Middle frontal gyrus (tissue), 1 donor: ENCODE measurements around the gene SBNO1.
A peak's percentile ranks its signal among the peaks of the same experiment; 100 is the strongest.
"Not testable (repeated sequence)": the region's sequence is repeated elsewhere in the genome, so short reads cannot be mapped to it uniquely, and the experiment has no call there.

Experiments
- DNase-seq: peaks from one replicate; pipeline ENCODE4 v3.0.0-alpha.2; 2015; ENCODE audit warnings: low spot score; ENCODE audit errors: extremely low spot score

SBNO1 gene

DNA sequence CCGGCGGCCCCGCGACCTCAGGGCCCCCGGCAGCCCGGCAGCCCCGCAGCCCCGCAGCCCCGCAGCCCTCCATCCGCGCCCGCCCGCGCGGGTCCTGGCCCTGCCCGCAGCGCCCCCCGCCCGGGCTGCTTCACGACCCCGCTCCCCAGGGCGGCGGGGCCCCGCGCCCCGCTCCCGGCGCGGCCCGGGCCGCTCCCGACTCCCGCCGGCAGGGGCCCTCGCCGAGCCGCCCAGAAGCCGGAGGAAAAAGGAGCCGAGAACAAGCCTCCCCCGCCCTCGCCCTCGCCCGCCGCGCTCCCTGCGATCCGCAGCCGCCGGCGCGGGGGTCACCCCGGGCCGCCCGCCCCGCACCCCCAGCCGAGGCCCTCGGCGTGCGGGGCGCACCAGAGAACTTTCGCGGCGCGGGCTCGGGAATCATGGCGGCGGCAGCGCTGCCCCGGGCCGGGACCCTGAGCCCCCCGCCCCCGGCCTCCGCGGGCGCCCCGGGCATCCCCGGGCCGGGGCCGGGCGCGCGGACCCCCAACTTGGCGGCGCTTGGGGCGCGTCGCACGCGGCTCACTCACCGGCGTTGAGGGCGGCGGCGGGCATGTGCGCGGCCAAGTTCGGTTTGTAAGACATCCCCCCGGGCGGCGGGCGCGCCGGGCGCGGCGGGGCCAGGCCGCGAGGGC is 93.5 kb downstream of the SBNO1 start:
- peak; percentile 36 for DNase-seq

DNA sequence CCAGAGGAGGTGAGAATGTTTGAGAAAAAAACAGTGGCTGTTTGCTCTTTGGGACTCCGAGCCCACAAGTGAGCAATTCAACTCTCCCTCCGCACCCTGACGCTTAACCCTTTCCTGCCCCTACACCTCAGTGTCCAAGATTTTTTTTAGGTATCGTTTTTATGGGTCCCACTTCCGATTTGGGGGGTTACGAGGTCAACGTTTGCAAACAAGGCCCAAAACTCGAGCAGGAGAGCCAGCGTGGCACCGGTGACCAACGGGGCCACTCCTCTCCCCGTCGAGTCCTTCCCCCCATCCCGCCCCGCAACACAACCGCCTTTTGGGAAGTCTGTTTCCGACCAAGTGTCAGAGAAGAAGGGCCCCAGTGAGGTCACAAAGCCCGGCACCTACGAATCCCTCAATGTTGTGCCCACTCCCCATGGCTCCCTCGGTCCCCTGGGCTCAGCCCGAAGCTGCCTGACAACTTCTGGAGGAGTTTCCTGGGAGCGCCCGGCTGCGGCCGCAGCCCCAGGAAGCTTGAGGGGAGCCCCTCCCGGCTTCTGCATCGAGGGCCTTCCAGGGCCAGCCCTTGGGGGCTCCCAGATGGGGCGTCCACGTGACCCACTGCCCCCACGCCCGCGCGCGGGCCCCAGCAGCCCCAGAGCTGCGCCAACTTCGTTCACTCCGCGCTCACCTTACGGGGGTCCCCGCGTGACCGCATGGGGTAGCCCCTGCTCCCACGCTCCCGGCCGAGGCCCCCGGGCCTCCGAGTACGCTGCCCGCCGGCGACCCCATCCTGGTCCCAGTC is 94.2 kb downstream of the SBNO1 start:
- no peak for DNase-seq

DNA sequence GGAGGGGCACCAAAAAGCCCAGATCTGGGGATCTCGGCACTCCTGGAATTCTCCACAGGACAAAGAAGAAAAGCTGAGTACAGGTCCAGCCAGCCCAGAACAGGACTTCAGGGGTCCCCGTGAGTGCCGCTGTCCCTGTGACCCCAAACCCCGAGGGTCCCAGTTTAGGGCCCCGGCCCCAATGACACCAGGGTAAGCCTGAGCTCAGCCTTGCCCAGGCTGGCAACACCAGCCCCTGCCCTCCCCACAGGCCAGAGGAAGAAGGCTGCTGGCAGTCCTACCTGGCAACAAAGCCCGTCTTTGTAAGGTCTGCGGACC is 94.8 kb downstream of the SBNO1 start:
- no peak for DNase-seq

DNA sequence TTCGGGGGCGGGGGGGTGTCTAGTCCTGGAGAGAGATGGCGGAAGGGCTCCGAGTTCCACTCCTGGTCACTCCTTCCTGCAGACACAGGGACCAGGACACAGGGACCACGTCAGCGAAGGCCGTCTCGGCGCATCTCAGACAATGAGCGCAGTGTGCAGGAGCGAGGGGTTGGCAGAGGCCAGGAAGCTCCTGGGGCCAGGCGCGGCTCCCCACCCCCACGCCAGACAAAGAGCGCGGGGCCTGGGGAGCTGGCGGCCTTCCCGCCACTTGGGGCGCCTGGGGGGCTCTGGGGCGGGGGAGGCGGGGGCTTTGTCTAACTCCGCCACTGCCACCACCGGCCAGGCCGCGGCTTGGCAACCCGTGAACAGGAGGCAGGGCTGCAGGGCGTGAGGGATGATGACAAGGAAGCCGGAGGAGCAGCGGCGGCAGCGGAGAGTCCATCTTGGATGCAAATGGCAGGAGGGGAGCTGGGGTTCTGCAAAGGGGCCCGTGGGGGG is 95.2 kb downstream of the SBNO1 start:
- DNase-seq = peak; percentile 70

DNA sequence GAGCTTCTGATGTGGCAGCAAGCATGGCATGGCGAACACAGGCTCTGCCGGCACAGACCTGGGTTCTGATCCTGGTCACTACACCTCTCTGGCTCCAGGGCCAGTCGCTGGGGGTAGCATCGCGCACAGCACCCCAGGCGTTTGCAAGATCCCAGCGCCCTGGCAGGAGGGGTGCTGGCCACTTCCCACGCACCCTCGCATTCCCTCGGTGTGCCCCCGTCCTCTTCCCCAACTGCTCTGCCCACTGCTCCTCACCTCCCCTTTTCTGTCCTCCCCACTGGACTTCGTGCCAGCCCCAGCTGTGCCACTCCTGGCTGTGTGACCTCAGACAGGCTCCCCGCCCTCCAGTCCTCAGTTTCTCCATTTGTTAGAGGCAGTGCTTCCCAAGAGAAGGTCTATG is 95.8 kb downstream of the SBNO1 start:
- no peak for DNase-seq

DNA sequence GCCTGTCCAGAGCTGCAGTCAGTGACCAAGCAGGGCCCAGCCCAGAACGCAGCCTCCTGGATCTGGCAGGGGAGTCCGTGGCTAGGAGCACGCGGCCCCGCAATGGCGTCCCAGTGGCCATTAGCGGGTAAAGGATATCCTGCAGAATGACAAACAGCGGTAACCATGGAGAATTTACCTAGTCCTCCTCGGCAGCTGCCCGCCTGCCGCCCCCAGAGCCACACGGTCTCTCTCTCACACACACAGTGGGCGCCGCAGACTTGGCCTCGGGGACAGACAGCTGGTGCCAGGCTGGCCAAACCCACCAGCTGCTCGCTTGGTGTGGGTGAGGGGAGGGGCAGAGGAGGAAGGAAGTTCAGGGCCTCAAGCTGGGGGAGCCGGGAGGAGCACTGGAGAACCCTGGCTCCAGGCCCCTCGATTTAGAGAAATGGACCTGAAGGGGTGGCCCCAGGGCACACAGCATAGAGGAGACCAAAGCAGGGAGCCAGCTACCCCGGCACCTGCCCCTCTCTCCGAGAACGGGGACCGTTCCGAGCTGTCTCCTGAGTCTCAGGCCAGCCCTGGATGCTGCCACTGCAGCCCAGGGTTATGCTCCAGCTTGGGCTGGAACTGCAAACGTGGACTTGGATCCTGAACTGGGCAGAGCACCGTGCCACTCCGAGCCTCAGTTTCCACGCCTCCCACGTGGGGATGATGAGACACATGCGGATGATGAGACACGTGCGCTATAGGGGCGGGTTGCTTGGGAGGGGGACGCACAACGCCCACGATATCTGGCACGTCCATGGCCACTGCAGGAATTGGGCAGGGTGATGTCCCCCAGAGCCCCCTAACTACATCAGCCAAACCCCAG is 96.4 kb downstream of the SBNO1 start:
- peak; percentile 56 for DNase-seq

DNA sequence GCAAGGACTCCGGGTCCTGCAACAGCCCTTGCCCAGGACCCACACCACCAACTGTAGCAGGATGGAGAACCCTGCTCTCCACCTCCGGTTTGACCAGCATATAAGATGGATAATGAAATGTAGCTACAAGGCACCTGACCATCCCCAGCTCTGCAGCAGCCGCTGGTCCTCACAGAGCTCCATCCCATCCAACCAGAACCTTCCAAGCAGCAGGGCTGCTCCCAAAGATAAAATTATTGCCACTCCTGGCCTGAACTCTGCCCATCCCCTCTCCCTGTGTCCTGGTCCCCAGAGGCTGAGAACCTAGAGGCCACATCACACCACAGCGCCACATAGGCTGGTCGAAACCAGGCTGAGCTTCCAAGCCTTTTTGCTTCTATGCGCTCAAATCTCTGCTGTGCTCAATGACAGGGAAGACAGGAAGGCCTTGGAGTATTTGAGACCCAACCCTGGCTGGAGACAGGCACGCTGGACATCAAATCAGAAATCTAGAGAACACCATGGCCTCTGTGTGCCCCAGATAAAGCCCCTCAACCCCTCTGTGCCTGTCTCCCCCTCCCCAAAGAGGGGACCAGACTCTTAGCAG is 97.2 kb downstream of the SBNO1 start:
- DNase-seq = no peak

DNA sequence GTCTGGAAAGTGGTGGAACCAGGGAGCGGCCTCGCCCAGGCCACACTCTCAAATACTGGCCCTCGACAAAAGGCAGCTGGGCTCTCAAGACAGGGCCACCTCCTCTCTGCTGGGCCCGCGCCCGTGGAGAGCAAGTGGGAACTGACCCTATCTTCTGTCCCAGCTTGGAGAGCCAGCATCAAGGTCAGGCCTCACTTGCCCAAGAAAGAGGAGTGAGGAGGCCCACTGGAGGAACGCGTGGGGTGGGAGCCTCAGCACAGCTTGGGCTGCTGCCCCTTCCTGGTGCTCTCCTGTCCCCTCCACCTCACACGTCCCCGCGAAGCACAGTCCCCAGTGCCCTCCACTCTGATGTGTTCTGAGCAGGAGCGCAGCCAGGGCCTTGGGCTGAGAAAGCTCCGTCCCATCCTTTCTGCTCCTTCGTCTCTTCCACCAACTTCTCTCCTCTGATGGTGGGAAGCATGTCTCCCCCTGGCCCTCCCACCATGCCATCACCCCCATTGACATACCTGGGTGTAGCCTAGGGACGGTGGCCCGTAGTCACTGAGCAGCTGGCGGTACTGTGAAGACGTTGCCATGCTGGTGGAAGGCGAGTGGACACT is 97.9 kb downstream of the SBNO1 start:
- no peak for DNase-seq

DNA sequence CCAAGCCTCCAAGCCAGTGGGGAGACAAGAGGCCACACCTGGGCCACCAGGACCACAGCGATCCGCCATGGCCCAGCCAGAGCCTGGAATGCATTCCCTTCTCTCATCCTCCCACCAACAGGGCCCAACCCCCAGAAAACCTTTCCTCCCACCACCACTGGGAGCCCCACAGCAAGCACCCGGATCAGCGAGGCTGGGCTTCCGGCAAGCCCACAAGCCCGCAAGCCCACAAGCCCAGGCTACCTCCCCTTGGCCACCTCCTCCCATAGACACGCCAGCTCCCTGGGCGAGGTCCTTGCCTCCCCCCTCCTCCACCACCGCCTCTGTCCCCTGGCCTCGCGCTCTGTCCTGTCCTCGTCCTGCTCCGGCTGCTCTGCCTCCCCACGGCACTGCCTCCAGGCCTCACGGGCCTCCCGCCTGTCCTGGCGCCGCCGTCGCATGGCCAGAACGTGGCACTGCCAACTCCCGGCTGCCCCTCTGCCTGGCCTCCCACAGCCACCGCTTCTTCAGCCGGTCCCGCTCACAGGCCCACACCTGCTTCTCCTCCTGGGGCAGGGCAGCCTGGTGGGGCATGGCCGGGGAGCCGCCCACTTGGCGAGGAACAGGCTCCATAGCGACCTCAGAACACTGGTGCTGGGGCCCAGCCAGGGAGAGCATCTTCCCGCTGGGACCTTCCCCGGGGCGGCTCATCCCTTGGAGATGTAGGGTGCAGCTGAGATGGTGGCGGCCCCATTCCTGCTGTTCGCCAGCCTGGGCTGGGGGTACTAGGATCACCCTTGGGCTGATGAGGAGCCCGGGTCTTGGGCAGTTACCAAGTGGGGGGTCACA is 98.6 kb downstream of the SBNO1 start:
- DNase-seq = no peak

DNA sequence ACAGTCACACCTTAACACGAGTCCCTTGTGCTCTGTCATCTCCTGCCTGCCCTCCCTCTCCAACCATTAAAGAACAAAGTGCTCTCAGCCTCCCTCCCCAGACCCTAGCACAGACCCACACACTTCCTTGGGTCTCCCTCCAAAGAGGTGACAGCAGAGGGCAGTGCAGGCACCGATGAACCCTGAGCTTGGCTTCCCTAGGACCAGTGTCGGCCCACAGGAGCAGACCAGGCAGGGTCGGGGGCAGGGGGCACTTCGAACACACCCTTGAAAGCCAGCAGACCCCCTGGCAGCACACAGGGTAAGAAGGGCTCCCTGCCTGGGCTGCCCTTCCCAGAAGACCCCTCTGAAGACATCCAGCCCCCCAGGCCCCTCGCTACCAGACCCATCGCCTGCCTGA is 100.0 kb downstream of the SBNO1 start:
- DNase-seq = no peak

DNA sequence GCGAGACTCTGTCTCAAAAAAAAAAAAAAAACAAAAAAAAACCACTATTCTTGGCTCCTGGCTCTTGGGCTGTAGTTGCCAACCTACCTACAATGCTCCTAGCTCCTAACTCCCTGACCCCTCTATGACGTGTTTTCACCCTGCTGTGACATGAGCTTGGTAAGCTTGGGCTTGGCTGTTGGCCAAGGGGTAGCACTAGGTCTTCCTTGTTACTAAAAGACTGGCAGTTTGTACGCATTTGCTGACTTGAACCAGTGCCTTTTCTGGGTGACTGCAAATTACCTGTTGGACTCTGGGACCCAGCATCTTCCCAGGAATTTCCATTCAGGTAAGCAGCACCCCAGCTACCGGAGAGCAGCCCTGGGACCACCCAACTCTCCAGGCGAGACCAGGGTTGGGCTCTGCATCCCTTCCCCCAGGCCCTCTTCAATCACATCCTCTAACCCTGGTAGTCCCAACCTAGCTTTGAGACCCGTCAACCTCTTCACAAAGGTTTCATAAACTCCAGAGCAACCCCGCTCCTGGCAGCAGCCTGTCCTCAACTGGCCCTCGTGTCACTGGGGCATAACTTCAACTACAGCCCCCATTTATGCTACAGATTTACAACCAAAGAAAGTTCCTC is 101.3 kb downstream of the SBNO1 start:
- no peak for DNase-seq

DNA sequence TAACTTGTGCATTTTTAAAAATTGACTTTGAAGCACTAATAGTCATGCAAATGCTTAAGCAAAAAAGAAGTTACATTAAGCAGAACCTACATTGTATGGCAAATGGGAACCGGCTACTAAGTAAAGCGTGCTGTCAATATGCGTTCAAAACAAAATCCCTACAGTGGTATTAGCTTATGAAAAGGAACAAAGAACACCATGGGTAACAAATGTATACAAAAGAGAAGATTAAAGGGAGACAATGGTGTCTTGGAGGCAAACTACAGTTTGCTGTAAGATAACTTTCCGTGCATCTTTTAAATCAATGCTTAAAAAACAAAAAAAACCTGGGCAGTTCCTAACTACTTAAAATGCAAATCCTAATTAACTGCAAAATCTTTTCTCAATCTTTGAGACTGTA is 103.5 kb downstream of the SBNO1 start:
- no peak for DNase-seq

DNA sequence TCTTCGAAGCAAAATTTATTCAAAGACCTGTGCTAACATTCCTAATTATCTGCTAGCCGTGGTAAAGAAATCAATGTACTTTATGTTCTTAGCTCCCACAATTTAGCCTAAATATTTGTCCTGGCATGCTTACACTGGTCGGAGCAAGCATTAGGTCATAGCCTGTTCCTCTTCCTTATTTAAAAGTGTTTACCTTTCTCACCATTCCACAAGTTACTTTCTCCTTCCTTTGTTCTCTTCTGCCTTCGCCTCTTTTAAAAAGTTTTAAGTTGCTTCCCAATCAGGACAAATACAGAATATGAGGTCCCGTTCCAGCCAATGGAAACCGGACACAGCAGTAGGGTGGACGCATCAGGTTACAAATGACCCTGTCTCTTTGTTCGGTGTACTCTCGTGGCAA is 104.6 kb downstream of the SBNO1 start:
- no peak for DNase-seq

DNA sequence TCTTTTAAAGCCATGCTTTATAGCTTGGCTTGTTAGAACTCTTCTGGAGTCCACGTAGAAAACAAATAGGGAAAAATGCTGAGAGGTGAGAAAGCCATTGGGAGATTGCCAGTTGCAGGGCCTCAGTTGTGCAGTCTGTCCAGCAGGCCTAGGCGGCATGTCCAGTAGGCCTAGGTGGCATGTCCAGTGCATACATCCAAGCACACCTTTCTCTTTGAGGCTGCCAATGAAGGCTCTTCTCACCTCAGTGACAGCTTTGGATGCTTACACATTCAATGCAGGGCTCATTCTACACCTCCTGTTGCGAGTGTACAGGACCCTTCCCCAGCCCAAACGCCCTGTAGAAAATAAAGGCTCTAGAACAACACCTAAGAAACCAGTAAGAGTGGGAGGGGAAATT is 106.1 kb downstream of the SBNO1 start:
- no peak for DNase-seq

DNA sequence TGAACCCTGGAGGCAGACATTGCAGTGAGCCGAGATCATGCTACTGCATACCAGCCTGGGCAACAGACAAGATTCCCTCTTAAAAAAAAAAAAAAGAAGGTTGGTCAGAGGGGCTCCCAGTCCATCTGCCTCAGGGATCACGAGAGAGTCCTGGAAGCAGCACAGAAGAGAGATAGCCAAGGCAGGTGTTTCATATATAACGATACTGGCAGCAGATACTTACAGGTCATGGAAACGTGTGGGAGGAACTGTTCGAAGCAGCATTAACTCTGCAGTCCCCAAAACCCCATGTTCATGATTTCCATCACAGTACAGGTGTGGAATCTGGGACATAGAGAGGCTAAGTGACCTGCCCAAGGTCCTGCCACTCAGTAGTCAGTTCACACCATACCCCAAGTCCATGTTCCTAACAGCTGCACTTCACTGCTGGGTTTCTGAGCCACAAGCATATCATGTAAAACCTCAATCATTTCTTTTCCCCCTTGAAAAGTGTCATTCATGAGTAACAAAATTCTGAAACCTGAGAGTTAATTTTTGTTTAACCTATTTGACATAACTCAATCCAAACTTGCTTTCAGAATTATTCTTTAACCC is 109.7 kb downstream of the SBNO1 start:
- DNase-seq = no peak

DNA sequence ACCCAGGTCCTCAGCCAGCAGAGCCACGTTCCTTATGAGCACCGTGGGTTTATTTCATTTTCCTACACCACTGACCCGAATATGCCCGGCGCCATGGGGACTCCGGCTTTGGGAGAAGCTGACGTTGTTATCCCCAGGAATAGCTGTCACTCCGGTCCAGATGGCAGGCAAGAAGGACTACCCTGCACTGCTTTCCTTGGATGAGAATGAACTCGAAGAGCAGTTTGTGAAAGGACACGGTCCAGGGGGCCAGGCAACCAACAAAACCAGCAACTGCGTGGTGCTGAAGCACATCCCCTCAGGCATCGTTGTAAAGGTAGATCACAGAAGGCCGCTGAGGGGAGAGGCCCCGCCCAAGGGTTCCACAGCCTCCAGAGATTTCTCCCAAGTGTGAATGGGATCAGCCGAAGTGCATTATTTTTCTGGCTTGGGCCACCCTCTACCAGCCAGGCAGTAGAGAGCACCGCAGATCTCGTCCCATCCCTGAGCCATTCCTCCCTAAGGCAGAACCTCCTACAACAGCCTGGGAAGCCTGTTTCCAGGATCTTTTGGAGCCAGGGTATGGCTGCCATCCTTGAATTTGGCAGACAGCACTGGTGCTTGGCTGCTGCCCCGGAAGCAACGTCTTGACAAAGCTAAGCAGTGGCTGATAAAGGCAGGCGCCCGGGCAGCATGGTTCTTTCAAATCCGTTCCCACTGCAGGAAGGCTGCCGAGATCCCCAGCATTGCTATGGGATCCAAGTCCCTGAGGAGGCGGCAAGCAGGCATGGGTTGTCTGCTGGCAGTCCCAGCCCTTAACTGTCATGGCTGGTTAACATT is 110.8 kb downstream of the SBNO1 start:
- peak; percentile 63 for DNase-seq

DNA sequence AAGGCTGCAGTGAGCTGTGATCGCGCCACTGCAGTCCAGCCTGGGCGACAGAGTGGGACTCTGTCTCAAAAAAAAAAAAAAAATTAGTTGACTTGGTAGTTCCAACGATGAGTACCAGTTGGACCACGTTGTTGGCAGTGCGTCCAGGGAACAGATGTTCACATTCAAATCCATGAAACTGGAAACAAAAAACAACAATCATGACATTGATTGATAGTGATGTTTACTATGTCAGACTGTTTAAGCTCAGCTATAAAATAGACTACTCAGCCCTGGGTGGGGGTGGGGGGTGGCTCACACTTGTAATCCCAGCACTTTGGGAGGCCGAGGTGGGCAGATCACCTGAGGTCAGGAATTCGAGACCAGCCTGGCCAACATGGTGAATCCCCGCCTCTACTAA is 112.3 kb downstream of the SBNO1 start:
- DNase-seq = not testable (repeated sequence)

DNA sequence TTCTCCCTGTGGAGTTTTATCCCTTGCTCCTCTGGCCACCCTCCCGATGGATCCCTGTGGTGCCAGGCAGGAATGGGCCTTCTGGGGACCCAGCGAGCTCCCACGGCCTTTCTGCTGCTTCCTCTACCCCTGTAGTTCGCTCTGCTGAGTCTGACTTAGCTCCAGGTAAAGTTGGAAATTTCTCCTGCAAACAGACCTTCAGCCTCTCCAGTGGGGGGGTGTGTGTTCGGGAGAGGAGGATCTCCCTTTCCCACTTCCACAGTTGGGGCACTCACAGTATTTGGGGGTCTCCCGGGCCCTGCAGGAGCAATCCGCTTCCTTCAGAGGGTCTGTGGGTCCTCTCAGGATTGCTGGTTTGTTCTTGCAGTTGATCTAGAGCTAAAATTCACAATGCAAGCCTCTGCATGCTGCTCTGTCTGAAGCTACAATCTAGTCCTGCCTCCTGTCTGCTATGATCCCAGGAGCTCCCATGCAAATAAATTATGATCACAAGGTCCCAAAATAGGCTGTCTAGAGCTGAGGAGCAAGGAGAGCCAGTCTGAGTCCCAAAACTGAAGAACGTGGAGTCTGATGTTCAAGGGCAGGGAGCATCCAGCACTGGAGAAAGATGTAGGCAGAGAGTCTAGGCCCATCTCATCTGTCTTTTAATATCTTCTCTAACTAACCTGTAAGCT is 113.1 kb downstream of the SBNO1 start:
- no peak for DNase-seq
